HG03103 (cell line): ENCODE results near the gene TELO2.

ENCODE experiments used
- ATAC-seq: cut with Tn5 transposase; IDR thresholded peaks from one replicate; pipeline ENCODE4 v1.9.1; 2021; ENCODE audit warnings: low read depth; ENCODE audit not compliant: unreplicated experiment

The TELO2 gene

DNA sequence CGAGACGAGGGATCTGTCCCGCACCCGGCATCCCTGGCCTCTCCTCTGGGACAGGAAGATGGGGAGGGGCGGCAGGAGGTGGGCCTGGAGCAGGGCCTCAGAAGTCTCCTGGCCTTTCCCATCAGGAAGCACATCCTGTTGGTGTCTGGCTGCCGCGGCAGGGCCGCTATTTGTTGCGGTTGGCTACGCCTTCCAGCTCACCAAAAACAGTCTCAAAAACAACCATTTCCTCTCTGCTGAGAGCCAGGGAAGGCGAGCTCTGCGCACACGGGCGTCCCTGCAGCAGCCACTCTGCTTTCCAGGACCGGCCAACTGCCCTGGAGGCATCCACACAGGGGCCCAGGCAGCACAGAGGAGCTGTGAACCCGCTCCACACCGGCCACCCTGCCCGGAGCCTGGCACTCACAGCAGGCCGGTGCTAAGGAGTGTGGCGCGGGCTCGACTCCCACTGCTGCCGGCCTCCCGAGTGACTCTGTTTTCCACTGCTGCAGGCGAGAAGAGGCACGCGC lies 40.3 kb downstream of the TELO2 start, which contains the start of gene TMEM204:
Gene TMEM204, plus strand, starts transcription at position 224 of the 509 bp plus-strand sequence. CDS start 610 bp downstream, outside the sequence.
- no peak for ATAC-seq

DNA sequence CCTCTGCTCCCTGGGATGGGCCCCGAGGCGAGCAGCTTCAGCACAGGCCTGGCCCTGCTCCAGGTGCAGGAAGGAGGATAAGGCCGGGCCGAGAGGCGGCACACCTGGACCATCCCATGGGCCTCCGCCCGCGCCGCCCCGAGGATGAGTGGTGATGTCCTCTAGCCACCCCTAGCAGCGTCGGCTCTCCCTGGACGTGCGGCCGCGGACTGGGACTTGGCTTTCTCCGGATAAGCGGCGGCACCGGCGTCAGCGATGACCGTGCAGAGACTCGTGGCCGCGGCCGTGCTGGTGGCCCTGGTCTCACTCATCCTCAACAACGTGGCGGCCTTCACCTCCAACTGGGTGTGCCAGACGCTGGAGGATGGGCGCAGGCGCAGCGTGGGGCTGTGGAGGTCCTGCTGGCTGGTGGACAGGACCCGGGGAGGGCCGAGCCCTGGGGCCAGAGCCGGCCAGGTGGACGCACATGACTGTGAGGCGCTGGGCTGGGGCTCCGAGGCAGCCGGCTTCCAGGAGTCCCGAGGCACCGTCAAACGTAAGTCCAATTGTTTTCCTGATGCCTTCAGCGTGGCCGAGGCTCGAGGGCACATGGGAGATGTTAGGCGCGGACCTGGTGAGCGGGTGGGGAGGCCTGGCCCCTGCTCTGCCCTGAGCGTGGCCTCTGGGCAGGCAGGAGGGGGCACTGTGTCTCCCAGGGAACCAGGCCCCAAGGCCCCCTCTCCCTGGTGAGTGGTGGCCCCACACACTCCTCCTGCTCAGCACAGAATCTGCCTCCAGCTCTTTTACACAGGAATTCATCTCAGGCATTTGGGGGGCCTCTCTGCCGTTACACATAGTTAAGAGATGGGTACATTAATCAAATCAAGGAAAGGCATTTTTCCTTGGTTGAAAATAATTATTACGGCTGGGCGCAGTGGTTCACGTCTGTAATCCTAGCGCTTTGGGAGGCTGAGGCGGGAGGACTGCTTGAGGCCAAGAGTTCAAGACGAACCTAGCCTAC lies 41.2 kb downstream of the TELO2 start:
- ATAC-seq: no peak

DNA sequence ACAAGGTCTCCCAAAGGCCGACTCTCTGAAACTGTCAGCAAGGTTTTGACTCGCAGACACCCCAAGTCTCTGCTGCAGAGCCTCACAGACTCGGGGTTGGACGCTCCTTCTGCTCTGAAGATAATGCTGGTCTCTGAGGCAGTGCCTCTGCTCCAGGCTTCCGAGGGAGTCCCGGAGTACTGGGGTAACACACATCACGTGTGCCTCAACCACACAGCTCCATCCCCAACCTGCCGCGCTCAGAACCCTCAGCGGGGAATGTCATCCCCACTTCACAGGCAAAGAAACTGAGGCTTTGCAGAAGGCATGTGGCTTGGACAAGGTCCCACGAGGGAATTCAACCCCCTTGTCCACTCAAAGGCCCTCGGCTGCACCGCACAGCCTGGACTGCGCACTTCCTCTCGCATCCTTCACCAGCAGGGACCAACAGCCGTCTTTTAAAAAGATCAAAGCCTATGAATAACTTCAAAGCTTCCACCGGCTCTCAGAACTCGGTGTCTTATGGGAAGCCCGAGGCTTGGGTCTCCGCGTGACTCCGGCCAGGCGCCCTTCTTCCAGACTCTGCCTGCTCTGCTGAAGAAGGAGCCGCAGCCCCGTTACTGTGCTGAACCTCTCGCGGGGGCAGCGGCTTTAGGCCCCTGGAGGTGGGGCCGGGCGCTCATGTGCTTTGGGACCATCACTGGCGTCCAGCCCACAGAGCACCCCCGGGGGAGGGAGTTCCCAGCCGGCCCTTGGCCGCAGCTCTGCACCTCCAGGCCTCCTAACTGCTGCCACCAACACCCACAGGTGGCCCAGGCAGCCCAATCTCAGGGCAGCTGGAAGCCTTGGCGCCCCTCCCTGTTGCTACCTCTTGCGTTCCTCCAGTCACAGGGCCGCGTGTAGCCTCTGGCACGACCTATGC lies 42.5 kb downstream of the TELO2 start:
- ATAC-seq: no peak

DNA sequence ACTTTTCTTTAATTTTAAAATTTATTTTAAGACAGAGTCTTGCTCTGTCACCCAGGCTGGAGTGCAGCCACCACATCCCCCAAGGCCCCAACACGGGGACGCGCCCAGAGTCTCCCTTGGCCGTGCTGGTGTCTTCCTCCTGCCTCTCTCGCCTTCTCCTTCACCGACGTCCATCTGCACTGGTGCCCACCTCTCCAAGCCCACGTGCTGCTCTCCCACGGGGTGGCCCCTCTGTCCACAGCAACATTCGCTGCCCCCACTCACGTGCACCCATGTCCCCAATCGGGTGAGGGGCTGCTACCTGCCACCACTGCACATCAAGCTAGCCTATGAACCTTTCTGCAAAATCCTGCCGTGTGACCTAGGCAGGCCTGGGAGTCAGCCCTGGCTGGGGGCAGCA lies 43.4 kb downstream of the TELO2 start:
- ATAC-seq: no peak

DNA sequence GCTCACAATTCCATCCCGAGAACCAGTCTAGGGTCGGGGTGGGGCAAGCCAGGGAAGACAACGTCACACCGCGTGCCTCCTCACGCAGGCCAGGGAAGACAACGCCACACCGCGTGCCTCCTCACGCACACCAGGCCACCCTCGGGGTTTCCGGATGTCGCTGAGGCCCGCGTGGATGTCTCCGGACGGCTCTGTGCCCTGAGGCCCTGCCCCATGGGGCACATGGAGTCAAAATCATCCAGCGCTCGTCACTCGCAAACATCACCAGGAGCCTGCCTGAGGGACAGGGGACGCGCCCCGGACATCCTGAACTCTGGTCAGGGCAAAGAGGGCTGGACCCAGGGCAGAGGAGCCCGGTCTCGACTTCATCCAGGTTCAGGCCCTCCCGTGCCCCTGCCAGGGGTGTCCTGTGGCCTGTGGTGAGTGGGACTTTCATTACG lies 44.0 kb downstream of the TELO2 start:
- ATAC-seq: no peak

DNA sequence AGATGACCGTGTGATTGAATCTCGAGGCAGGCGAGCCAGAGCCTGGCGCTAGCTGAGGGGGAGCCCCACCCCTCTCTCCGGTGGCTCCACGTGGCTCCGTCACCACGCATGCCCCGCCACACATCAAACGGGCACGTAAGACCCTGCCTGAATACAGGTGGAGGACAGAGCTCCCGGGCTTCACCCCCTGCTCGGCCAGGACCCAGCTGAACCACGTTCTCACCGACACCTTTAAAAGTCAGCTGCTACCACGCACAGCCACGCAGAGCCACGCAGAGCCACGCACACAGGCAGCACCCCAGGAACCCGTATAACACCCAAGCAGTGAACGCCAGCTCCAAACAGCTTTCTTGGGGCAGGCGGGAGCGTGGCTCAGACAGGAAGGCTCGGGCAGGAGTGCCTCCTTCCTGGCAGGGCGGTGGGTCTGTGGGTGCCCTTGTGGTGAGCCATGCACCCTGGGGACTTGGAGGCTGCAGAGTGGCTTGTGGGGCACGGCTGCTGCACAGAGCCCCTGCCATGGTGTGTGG lies 44.7 kb downstream of the TELO2 start:
- ATAC-seq: no peak

DNA sequence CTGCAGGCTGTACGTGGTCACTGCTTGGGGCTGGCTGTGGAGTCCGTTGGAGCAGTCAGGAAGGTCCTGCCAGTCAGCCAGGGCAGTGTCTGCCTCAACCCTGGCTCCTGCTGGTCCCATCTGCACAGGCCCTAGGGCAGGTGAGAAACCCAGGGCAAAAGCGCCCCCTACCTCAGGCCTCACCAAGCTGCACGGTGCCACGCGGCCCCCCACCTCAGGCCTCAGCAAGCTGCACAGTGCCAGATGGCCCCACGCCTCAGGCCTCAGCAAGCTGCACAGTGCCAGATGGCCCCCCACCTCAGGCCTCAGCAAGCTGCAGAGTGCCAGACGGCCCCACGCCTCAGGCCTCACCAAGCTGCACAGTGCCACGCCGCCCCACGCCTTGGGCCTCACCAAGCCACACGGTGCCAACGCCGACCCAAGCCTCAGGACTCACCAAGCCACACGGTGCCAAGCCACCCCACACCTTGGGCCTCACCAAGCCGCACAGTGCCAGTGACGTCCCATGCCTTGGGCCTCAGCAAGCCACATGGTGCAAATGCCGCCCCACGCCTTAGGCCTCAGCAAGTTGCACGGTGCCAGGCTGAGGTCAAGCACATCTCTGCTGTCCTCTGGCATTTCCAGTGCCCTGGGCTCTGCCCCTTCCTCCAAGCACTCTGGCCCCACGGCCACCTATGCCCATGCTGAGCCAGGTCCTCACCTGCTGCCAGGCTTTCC lies 45.8 kb downstream of the TELO2 start:
- ATAC-seq: no peak

DNA sequence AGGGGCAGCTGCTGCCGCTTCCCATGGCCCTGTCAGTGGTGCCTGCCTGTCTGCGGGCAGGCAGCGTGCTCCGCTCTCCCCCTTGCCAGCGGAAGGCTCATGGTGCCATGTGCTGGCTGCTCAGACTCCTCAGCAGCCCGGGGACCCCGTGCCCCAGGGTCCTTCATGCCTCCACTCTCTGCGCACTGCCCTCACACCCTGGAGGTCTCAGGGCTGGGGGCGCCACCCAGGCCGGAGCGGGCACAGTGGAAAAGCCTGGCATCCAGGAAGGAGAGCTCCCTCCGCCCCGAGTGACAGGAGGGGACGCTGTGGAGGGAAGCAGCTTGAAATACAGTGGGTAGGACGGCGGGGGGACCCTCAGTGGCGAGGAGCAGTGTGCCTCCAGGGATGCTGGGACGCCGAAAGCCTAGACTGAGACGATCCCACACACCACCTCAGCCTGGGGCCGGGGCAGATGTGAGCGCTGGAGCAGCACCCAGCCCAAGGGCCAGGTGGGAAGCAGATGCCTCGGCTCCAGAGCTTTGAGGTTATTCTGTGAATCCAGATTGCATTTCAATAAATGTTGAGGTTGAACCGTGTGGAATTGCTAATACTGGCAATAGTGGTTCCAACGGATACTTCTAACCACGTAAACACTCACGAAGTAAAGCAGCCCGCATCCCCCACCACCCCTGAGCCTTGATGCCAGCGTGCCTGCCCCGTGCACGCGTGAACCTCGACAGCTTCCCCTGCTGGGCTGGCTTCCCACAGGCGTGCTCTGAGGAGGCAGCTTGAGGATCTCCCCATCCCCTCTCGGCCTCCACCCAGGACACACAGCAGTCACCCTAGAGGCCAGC lies 46.8 kb downstream of the TELO2 start:
- ATAC-seq: no peak

DNA sequence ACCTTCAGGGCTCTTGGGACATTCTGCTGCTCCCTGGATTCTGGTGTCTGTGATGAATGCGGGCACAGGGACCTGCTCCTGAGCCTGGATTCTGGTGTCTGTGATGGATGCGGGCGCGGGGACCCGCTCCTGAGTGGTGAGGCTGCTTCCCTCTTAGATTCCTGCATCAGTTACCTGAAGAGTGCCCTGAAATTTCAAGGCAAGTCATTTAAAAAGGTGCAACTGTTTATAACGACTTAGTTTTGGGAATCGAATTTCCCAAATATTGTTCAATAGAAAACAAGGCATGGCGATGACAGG lies 47.3 kb downstream of the TELO2 start:
- ATAC-seq: no peak

DNA sequence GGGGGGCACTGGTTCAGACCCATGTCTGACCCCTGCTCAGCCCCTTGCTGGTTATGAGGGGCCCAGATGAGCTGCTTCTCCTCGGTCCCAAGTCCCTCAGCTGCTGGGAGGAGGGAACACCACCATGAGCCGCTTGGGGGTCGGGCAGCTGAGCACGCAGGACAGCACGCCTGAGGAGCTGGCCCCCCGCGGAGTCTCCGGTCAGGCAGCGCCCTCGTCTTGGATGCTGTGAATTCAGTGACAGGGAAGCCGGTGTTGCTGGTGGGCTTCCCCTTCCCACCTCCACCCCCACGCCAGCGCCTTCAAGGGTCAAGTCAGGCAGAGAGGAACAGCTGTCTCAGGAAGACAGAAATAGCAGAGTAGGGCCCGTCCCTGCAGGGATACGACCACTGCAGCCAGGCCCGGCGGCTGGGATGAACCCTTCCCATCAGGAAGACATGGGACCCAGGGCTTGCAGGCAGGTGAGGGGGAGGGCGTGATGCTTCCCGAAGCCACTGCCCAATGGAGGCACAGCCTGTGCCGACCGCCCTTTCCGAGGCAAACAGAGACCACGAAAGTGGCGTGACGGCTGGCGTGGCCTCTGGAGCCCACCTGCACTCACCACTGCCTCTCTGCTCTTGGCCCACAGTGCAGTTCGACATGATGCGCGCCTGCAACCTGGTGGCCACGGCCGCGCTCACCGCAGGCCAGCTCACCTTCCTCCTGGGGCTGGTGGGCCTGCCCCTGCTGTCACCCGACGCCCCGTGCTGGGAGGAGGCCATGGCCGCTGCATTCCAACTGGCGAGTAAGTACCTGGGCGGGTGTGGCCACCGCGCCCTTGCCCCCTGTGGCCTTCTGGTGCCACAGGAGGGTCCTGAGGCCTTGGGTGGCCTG lies 48.4 kb downstream of the TELO2 start:
- ATAC-seq: no peak

DNA sequence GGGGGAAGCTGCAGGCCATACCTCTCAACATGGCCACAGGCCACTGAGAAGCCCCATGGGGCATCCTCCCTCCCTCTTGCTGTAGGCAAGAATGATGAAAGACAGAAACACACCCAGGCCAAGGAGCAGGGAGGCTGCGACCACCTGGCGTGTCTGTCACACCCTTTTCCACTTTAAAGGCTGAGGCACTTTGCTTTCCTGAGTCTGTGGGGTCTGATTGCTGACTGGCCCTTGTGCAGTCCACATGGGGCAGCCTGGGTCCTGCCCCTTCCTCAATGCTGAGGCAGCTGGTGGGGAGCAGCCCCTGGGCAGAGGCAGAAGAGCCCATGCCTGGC lies 49.0 kb downstream of the TELO2 start:
- ATAC-seq: no peak

DNA sequence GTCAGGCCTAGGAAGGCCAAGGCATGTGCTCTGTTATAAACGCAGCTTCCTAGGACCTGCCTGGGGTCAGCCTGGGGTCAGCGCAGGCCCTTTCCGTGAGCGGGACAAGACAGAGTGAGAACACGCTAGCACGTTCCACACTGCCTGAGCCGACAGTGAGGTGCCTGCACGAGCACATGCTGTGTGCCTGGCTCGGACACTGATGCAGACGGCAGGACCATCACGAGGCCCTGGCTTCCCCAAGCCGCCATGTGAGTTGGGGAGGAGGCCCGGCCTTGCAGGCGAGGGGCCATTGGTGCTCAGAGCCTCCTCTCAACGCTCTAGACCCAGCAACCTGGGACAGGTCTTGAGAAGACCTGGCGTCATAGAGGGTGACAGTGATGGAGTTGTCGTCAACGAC lies 49.4 kb downstream of the TELO2 start:
- no peak for ATAC-seq

DNA sequence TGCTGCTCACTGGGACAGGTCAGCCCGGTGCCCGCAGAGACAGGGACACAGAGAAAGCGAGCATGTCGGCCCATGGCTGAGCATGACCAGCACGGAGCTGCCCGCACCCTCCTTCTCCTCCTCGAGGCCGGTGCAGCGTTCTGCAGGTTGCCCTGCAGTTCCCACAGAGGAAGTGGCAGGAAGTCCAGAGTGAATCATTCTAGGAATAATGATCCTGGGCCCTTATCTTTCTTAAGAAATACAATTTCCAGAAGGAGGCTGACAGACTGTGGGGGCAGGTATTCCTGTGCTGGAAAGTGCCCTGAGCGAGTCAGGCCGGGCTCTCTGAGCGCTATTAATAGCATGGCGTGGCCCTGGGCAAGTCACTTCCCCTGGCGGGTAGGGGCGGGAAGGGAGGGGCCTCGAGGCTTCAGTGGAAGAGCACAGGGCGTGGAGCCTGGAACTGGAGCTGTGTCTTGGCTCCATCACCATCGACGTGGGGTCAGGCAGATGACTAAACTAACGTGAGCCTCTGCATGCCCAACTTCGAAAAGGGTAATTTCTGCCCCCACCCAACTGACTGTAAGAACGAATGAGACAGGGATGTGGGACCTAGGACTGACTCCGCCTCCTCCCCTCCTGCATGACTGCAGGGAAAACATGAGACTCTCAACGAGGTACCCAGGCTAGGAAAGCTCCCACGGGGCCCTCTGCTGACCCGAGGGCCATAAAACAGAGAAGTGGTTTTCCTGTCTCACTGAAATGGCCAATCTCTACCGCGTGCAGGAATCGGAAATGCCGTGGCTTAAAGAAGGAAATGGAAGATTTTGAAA lies 50.1 kb downstream of the TELO2 start:
- ATAC-seq: no peak

DNA sequence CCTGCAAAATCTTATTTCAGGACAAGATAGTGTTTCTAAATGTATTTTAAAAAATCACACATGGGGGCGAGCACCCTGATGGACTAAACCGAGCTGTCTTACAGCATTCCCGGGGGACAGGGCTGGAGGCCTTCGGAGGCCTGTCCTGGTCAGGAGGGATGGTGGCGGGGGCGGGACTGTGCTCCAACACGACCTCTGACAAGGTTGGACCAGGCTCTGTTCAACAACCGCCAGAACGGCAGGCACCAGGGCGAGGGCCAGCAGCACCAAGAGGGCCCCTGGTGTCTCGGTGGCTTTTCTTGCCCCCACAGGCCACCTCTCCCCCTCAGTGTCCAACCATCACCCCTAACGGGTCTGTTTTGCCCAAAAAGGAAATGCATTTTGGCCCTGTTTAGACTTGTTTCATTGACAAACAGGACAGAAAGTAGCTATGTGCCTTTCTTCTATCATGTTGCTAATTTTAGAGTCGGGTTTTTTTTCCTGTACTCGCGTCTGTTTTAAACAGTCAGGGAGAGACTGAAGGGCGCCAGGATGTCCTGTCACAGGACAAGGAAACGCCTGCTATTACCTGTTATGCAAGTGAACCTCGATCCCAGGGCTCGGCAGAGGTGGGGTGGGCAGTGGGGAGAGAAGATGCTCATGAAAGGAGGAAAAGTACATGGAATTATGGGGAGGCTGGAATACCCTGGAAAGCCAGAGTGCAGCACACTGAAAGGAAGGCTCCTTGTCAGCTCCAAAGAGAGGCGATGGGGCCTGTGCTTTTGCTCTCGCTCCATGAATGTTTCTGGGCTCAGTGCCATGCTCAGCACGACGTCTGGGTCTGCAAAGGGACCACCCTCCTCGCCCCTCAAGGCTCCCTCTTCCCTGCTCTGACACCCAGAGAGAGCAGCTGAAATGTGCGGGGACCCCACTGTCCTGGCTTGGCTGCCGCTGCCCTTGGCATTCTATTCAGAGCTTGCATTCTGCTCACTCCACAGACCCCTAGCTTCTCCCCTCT lies 52.2 kb downstream of the TELO2 start:
- no peak for ATAC-seq

DNA sequence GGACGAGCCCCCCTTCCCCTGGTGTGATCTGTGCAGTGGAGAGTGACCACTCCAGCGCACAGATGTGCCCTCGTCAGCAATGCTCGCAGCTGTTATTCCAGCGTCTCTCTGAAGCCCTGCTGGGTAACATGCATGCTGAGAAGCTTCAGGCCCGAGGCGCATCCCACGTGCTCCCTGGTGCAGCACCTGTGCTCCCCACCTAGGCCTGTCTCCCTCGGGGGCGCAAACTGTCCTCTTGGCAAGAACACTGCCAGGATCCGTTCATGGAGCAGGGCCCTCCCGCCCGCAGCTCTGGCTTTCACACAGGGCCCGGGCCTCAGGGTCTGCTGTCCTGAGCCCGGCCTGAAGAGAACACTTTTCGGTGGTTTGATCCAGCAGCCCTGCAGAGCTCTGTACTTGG lies 53.3 kb downstream of the TELO2 start:
- no peak for ATAC-seq

DNA sequence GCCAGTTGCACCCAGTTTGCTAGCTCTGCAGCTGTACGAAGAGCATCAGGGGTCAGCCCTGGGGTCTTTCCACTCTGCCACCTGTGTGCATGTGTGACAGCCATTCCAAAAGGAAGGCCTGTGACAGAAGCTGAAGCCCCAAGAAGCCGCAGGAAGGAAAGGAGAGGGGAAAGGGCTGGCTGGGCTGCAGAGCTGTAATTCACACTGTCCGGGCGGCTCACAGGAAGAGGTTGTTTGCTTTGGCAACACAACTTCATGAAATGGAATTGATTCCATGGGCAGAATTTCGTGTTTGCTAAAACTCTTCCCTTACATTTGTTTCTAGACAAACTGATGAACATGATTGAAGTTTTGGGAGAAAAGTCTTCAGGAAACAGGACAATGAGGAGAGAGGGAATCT lies 55.1 kb downstream of the TELO2 start:
- no peak for ATAC-seq

DNA sequence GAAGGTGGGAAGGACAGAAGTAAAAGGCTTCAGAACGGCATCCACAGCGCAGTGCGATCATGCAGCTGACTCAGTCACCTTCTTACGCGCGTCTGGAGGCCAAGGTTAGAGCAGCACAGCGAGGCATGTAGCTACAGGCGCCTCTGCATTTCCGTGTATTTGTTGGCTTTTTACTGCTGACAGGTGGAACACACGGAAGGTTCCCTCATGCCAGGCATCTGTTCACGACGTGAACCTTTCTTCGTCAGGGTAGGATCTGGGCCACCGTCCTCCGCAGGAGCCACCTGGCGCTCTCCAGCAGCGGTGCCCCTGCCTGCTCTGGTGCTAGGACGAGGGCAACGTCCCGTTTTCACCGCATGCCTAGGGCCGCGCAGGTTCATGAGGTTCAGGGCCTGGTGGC lies 55.6 kb downstream of the TELO2 start:
- ATAC-seq: no peak
